ENCODE measurements around the gene MYRIP. TPM values are rescaled to one million over a fixed set of nuclear protein-coding genes. Genes with fewer than 3 reads are reported as not detected.
A peak's percentile ranks its signal among the peaks of the same experiment; 100 is the strongest.

The MYRIP gene
- polyA plus RNA-seq, 1 of the 3 experiments (the other 2 are of a cell fraction) = 1.2 TPM

- CTCF ChIA-PET = no interaction called here
- peaks cover 14 to 23% of the 10 kb centered on the region in 2 experiments for H3K4me1 ChIP-seq (ENCODE audit: control insufficient read depth in 1 of 2, insufficient read depth in 2 of 2, low read depth in 1 of 2, low read length in 1 of 2)
- 90% methylated on average over 4 of the region's 4 CpGs for WGBS (ENCODE audit: low lambda C conversion rate)
- H3K27ac ChIP-seq (ENCODE audit: low read depth in 2 of 2, low read length in 1 of 2) = no peak overlapping the region
- H3K4me2 ChIP-seq = 0 out of 2 replicates have a peak overlapping the region, but pooled peaks have one; percentile 54
- no peaks in the 10 kb centered on the region for H3K27me3 ChIP-seq (ENCODE audit: insufficient read depth)
- POLR2A ChIA-PET = no interaction called here
- peaks cover 13% of the 10 kb centered on the region; the same call in 1 of the 2 replicates for H3K9me3 ChIP-seq
- H3K9me2 ChIP-seq = no peaks in the 10 kb centered on the region
- H2AFZ ChIP-seq (ENCODE audit: low read depth) = no peak overlapping the region
- no peaks in the 10 kb centered on the region for H3K79me2 ChIP-seq (ENCODE audit: insufficient read depth)
- DNase-seq = no peak
- H3K4me3 ChIP-seq (ENCODE audit: low read depth in 2 of 2, low read length in 1 of 2) = no peak overlapping the region
- TF ChIP-seq CHD2 (IDR thresholded peaks at IDR 0.05; ENCODE audit: low read length, partially characterized antibody) (no peak), SMC3 (IDR thresholded peaks at IDR 0.05; ENCODE audit: low read depth, low read length) (no peak), IRF3 (IDR thresholded peaks at IDR 0.05; ENCODE audit: low read depth, low read length) (no peak), YY1 (IDR thresholded peaks at IDR 0.05; ENCODE audit: low read depth) (no peak), SIN3A (IDR thresholded peaks at IDR 0.05; ENCODE audit: borderline replicate concordance, low read depth, low read length) (no peak), JUND (IDR thresholded peaks at IDR 0.05) (no peak)
- no peaks in the 10 kb centered on the region for H4K20me1 ChIP-seq (ENCODE audit: insufficient read depth)
- H3K36me3 ChIP-seq (replicated peaks in 1 of 2; ENCODE audit: control insufficient read depth in 1 of 2, insufficient read depth in 2 of 2, low read length in 1 of 2) = peaks cover 0 to 5% of the 10 kb centered on the region in 2 experiments
- H3K9ac ChIP-seq = no peak overlapping the region
- H3F3A ChIP-seq (replicated peaks; ENCODE audit: insufficient read depth) = peaks cover 29% of the 10 kb centered on the region
These were observed 236.7 kb downstream of the MYRIP start for GRCh38 chr3:40046149-40046548.

GRCh38 chr3:40047406-40047805 lies 238.0 kb downstream of the MYRIP start:
- H2AFZ ChIP-seq (ENCODE audit: low read depth) = no peak overlapping the region
- TF ChIP-seq NRF1 (IDR thresholded peaks at IDR 0.05; ENCODE audit: low read depth, low read length) (no peak), RXRA (IDR thresholded peaks at IDR 0.05; ENCODE audit: borderline replicate concordance, low read depth) (no peak), MAX (IDR thresholded peaks at IDR 0.05; ENCODE audit: low read depth) (no peak), MEF2A (IDR thresholded peaks at IDR 0.05; ENCODE audit: borderline replicate concordance, low read depth) (no peak), EZH2phosphoT487 (IDR thresholded peaks at IDR 0.05; ENCODE audit: borderline replicate concordance, low read depth) (no peak), JUND (IDR thresholded peaks at IDR 0.05) (no peak), IRF3 (IDR thresholded peaks at IDR 0.05; ENCODE audit: low read depth, low read length) (no peak), POLR2AphosphoS5 (IDR thresholded peaks at IDR 0.05; ENCODE audit: low read depth, low read length) (no peak), TEAD4 (IDR thresholded peaks at IDR 0.05; ENCODE audit: borderline replicate concordance, insufficient read depth) (no peak)
- CTCF ChIA-PET = interaction anchor here (0.9 kb wide), 1 partner anchor 8 kb away, joined by 3 read pairs; no protein-coding TSS in a partner anchor
- H3F3A ChIP-seq (replicated peaks; ENCODE audit: insufficient read depth) = peaks cover 29% of the 10 kb centered on the region
- no peak overlapping the region for H3K4me3 ChIP-seq (ENCODE audit: low read depth in 2 of 2, low read length in 1 of 2)
- H4K20me1 ChIP-seq (ENCODE audit: insufficient read depth) = no peaks in the 10 kb centered on the region
- H3K9me3 ChIP-seq = peaks cover 13% of the 10 kb centered on the region; the same call in 1 of the 2 replicates
- POLR2A ChIA-PET = no interaction called here
- no peak overlapping the region for H3K27ac ChIP-seq (ENCODE audit: low read depth in 2 of 2, low read length in 1 of 2)
- peaks cover 14 to 23% of the 10 kb centered on the region in 2 experiments for H3K4me1 ChIP-seq (ENCODE audit: control insufficient read depth in 1 of 2, insufficient read depth in 2 of 2, low read depth in 1 of 2, low read length in 1 of 2)
- no peak overlapping the region for H3K4me2 ChIP-seq
- no peak overlapping the region for H3K9ac ChIP-seq
- H3K36me3 ChIP-seq (replicated peaks in 1 of 2; ENCODE audit: control insufficient read depth in 1 of 2, insufficient read depth in 2 of 2, low read length in 1 of 2) = peaks cover 0 to 5% of the 10 kb centered on the region in 2 experiments
- no peaks in the 10 kb centered on the region for H3K79me2 ChIP-seq (ENCODE audit: insufficient read depth)
- H3K27me3 ChIP-seq (ENCODE audit: insufficient read depth) = no peaks in the 10 kb centered on the region
- no peaks in the 10 kb centered on the region for H3K9me2 ChIP-seq
- 88% methylated on average over 2 of the region's 2 CpGs for WGBS (ENCODE audit: low lambda C conversion rate)
- DNase-seq = no peak

All from SK-N-SH (cell line).